HG02610 (cell line): ENCODE measurements around the gene MTHFR.

ENCODE experiments used
- ATAC-seq: cut with Tn5 transposase; IDR thresholded peaks from one replicate; pipeline ENCODE4 v1.9.1; 2021; ENCODE audit warnings: mild to moderate bottlenecking, moderate library complexity; ENCODE audit not compliant: unreplicated experiment

Gene MTHFR

GRCh38 chr1:11783556-11783955, 22.2 kb downstream of the MTHFR start:
- no peak for ATAC-seq

DNA sequence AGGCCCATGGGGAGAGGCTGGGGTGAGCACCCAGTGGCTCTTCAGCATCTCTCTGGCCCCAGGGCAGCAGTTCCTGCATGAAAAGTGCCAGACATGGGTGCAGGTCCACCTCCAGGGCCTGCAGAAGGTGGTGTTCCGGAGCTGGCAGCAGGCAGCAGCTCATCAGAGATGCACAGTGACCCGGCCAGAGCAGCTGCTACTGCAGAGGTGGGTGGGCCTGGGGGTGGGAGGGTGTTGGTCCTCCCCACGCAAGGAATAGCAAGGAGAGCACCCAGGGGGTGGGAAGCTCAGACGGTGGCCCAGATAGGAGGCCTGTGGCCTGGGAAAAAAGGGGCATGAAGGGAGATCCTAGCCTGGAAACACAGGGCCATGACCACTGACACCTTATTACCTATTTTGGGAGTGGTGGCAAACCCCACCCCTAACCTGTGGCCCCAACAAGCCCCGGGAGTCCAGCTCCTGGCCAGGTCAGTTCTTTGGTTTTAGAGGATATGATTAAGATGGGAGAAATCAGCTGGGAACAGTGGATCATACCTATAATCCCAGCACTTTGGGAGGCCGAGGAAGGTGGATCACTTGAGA, 23.5 kb downstream of the MTHFR start:
- ATAC-seq = no peak

- ATAC-seq = no peak
Measured at GRCh38 chr1:11781297-11781696, 24.5 kb downstream of the MTHFR start.

- no peak for ATAC-seq
Measured at GRCh38 chr1:11780380-11781147, 25.2 kb downstream of the MTHFR start.

DNA sequence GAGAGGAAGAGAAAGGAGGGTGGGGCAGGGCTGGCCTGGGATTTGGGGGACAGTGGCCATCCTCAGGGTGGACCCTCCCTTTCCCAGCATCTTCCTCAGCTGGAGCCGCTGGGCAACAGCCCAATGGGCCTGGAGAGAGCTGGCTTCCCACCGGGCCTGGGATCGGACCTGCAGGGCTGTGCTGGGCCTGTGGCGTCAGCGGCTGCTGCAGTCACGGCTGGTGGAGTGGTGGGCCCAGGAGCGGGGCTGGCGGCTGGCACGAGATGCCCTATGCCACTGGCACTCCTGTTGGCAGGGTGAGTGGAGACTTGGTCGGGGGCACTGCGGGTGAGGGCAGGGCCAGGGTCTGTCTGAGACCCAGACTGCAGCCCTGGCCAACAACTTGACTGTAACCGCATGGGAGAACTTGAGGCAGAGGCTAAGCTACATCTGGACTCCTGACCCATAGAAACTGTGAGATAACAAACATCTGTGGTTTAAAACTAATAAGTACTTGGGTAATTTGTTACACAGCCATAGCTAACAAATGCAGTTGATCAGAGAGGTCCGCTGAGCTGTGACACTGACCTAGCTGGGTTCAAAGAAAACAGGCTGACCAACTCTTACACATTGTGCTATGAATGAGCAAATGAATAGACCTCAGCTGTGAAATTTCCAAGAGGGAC, 25.9 kb downstream of the MTHFR start:
- no peak for ATAC-seq

DNA sequence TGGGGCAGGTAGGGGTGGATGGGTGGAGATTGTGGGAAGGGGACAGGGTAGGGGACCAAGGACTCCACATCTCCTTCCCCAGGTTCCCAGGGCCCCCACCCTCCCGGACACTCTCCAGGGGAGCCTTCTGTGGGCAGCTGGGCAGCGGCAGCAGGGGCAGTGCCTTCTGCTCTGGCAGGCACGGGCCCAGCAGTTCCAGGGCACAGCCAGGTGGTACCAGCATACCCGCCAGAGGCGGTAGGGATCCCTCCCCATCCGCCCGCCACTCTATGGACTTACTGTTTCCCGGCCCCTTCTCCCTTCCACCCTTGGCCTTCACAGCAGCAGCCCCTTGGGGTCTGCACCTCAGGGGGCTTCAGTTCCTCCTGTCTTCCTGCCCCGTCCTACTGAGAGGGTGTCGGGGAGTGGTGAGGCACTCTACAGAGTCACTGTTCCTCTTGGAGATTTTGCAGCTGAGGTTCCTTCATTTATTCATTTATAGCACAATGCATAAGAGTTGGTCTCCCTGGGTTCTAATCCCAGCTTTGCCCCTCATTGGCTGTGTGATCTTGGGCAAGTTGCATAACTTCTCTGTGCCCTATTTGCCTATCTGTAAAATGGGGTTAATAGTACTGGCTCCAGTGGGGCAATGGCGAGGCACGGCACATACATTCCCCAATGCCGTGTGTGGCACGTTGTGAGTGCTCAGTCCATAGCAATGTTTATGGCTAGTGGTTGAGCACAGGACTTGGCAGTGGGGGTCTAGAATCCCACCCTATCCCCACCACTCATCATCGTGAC, 26.7 kb downstream of the MTHFR start:
- ATAC-seq = no peak

DNA sequence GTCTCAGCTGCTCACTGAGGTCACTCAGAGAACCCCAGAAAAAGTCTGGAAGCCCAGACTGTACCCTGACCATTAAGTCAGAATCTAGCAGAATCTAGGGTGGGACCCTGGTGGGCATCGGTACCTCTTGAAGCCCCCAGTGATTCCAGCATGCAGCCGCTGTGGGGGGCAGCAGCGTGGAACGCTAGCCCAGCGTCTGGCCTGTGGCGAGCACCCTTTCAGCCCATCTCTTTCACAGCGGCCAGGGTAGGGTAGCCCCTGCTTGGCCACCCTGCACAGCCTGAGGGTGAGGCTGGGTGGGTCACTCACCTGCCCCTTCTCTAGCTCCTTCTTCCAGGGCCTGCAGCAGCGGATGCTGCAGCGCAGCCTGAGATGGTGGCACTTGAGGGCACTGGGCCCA, 27.4 kb downstream of the MTHFR start:
- no peak for ATAC-seq

- ATAC-seq = no peak
Measured at GRCh38 chr1:11777658-11778322, 28.0 kb downstream of the MTHFR start.

GRCh38 chr1:11774753-11775152, 31.0 kb downstream of the MTHFR start:
- ATAC-seq = no peak

GRCh38 chr1:11772458-11772857, 33.3 kb downstream of the MTHFR start:
- no peak for ATAC-seq

GRCh38 chr1:11771481-11772043, 34.2 kb downstream of the MTHFR start:
- no peak for ATAC-seq

DNA sequence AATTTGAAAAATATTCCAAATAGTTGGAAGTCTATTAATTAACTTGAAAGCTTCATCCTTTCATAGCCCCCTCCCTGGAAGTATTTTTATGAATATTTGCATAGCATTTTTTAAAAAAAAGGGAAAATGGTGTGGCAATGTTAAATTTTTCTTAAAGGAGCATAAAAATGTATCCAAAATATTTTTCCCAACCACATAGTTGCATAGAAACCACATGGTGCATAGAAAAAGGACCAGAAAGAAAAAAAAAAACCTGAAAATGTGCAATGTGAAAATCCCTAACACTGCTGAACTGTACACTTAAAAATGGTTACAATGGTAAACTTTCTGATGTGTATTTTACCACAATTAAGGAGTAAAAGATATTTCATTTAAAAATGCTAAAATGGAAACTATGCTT, 35.8 kb downstream of the MTHFR start:
- ATAC-seq = no peak

GRCh38 chr1:11769274-11769673, 36.5 kb downstream of the MTHFR start:
- no peak for ATAC-seq

DNA sequence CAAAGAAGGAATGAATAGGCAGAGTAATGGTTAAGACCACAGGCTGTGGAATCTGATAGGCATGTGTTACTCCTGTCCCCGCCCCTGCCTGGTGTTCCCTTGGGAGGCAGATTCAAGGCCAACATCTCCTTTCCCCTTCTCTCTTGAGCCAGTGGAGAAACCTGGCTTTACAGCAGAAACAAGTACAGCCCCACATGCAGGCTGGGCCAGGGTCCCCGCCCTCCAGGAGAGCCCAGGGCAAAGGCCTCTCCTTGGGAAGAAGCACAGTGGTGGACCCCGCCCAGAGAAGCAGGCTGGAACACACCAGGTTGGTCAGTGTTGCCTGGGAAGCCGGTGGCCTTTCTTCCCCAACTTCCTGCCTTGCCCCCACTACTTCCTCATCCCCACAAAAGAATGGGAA, 36.9 kb downstream of the MTHFR start:
- no peak for ATAC-seq

DNA sequence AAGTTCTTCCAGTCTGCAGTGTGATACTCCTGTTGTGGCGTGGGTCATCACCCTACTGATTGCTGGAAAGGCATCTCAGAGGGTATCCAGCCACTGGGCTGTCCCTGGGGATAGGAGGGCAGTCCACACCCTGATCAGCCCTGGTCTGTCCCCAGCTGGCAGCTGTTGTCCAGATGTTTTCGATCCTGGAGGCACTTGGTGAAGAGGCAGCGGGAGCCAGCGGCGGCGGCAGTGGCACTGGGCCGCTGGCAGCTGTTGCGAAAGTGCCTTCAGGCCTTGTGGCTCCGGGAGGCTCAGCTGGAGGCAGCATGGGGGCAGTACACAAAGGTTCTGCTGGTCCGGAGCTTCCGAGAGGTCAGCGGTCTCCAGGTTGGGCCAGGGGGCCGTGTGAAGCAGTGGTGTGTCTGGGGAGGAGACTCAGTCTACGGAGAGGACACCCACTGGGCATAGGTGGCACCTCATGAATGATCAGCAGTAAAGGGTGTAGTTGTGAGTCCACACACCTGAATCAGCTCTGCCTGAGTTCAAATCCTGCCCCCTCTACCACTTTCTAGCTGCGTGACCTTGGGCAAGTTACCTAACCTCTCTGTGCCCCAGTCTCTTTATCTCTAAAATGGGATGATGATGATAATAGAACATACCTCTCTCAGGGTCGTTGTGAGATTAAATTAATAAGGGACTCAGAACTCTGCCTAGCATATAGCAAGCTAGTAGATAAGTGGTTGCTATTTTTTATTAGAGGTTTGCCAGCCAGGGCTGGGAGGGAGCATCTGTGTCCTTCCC, 37.7 kb downstream of the MTHFR start:
- ATAC-seq = no peak

DNA sequence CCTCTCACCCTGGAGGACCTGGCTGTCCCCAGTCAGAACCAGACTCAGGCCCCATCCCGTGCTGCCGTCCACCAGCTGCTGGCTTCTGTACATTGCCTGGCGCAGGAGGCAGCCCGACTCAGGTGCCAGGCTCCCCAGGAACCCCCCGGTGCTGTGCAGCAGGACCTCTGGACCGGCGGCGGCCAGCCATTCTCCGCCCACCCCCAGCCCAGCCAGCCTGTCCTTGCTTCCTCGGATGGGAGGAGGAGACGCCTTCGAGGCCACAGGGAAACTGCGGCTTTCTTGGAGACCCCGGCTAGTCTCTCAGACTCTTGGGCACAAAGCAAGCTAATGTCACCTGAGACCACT, 39.4 kb downstream of the MTHFR start:
- no peak for ATAC-seq

DNA sequence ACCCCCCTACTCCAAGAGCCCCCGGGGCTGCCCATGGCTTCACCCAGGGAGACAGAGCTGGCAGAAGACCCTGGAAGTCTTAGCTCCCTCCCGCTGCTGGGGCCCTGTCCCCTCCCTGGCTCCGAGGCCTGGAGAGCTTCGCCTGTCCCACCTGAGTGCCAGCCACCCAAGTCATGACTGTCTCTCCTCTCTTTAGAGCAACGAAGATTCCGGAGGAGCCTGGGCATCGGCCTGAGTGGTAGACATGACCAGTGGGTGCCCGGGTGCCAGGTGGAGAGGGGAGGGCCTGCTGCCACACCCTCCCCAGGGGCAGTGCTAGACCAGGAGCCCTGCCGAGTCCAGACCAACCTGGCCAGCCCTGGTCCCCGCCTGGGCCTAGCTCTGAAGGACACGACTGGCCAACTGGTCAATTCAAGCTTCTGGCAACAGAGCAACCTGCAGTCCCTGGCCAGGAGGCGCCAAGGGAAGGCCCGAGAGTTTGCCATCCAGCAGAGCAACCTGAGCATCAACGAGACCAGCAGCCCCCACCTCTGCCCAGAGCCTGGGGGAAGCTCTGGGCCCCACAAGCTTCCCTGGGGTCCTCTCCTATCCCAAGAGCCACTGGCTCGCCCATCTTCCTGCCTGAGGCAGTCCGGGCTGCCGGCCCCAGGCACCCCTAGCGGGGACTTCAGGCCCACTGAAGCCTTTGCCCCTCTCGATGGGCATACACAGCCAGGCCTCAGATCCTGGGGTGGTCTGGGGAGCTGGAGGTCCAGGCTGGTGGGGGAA, 39.9 kb downstream of the MTHFR start:
- no peak for ATAC-seq

DNA sequence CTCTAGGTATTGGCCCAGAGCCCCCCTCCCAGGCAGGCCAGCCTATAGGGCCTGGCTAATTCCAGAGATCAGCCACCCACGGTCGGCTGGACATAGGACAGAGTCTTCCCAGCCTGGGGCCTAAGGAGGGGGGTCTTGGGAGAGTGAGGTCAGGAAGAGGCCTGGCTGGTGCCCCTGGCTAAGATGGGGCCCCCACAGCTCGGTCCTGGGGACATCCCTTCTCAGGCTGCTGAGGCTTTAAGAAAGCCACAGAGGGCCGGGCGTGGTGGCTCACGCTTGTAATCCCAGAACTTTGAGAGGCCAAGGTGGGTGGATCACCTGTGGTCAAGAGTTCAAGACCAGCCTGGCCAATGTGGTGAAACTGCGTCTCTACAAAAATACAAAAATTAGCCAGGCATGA, 41.2 kb downstream of the MTHFR start:
- ATAC-seq = no peak

- no peak for ATAC-seq
Measured at GRCh38 chr1:11764115-11764514, 41.6 kb downstream of the MTHFR start.
